Urinary bladder (tissue), 4 donors: ENCODE data around the gene APOOL. TPM values are rescaled to one million over a fixed set of nuclear protein-coding genes. Genes with fewer than 3 reads are reported as not detected.

ENCODE experiments used
- DNase-seq: peaks from one replicate; pipeline ENCODE4 v3.0.0-alpha.2; 2015; ENCODE audit errors: extremely low spot score
- H3K27ac ChIP-seq: one replicate; pipeline ENCODE4 v1.5.1; 2013; ENCODE audit warnings: low read depth, mild to moderate bottlenecking, moderate library complexity
- H3K36me3 ChIP-seq: one replicate; pipeline ENCODE4 v1.6.1; 2013; ENCODE audit warnings: mild to moderate bottlenecking, moderate library complexity; ENCODE audit not compliant: insufficient read depth
- H3K4me1 ChIP-seq: one replicate; pipeline ENCODE4 v1.6.1; 2013; ENCODE audit warnings: mild to moderate bottlenecking, moderate library complexity; ENCODE audit not compliant: insufficient read depth
- H3K4me3 ChIP-seq: one replicate; pipeline ENCODE4 v1.5.1; 2013; ENCODE audit warnings: low read depth, low read length
- WGBS: extraction: QIAGEN DNeasy Blood & Tissue Kit; methylation state at CpG from one replicate; pipeline ENCODE4 v1.1.7; 2013; 5-methylcytosine and 5-hydroxymethylcytosine counted together
- polyA plus RNA-seq: library from polyadenylated mRNA; stranded (reverse); fragments of 200-250 nt; gene quantifications from one replicate; pipeline ENCODE4 v1.2.3, GENCODE V29; 2013
- total RNA-seq: library from RNA; depleted of rRNA; stranded (reverse); fragments of >200 nt; gene quantifications from one replicate; pipeline ENCODE4 v1.2.3, GENCODE V29; 2014
- donor health status: healthy with polysubstance abuse.
- donor health status: healthy.

The APOOL gene
- total and polyA plus RNA-seq, 2 donors, result 9.9 to 19.1 TPM

DNA sequence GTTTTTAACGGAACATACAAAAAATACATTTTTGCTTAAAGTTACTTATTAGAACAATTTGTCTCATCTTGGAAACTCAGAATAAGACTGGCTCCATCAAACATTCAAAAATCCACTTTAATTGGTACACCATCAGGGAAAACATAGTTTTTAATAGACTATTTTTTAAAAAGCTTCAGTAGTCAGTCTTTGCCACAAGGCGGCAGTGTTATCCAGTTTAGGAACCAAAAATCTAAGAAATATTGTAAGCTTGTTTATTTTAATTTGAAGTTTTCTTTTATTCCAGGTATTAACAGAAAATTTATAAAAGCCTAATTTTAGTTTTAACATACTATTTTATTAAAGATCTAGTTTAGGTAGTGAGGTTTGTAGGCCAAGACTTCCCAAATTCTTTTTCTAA lies 107.7 kb downstream of the APOOL start:
- WGBS, result 45% methylated on average over 2 of the region's 2 CpGs
- no peaks in the 10 kb centered on the region for H3K4me1 ChIP-seq
- H3K27ac ChIP-seq, result no peak overlapping the region
- DNase-seq, result no peak
- H3K4me3 ChIP-seq, result no peak overlapping the region
- H3K36me3 ChIP-seq, result no peaks in the 10 kb centered on the region

DNA sequence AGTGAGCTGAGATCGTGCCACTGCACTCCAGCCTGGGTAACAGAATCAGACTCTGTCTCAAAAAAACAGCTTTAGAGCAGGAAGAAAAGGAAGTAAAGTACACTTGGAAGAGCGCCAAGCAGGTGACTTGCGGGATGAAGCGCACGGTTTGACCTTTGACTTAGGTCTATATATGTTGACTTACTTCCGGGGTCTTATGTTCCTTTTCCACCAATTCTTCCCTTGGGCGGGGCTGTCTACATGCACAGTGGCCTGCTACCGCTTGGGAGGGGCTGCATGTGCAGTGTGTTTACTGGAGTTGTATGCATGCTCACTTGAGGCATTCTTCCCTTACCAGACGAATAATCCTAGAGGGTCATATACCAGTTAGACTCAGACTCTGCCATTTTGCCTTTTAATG lies 108.6 kb downstream of the APOOL start:
- WGBS, result 78% methylated on average over 9 of the region's 9 CpGs
- no peak for DNase-seq
- Histone ChIP-seq H3K4me3 (no peak overlapping the region), H3K36me3 (no peaks in the 10 kb centered on the region), H3K4me1 (no peaks in the 10 kb centered on the region), H3K27ac (no peak overlapping the region)

DNA sequence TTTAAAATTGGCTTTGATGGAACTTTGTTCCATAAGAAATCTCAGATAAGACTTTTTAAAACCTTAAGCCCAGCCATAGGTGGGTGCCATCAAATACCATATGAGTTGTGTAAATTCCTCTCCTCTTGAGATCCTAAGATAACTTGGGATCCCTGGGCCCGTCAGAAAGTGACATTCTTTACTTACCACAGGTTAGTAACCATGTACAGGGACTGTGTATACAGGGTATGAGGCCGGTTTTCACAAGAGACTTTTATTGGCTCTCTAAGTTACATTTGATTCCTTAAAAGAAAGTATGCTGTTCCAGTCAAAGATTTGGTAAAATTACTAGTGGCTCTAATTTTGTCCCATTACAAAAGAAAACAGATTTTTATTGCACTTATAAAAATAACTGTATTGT lies 110.1 kb downstream of the APOOL start:
- 45% methylated on average over 2 of the region's 2 CpGs for WGBS
- DNase-seq, result no peak
- H3K27ac ChIP-seq, result no peak overlapping the region

DNA sequence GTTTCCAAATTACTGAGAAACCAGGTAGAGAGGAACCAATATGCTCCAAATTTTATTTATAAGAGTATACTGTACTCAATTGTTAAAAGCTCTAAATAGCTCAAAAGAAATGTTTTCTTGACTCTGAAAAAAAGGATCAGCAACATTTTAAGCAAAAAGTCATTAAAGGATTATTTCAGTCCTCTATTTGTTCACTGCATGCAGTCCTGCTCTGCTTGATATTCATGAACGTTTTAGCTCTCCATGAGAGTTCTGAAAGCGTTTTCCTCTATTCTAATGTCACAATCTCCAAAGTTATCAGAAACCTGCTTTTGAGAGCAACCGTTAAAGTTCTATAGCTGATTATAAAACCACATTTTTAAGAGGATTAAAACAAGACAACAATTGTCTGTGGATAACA lies 110.5 kb downstream of the APOOL start:
- no peak for DNase-seq
- Histone ChIP-seq H3K4me3 (no peak overlapping the region), H3K4me1 (no peaks in the 10 kb centered on the region), H3K27ac (no peak overlapping the region), H3K36me3 (no peaks in the 10 kb centered on the region)
- 83% methylated on average over 3 of the region's 3 CpGs for WGBS

More for the DNA sequence above, 110.1 kb downstream of the APOOL start:
- Histone ChIP-seq H3K4me1 (no peaks in the 10 kb centered on the region), H3K36me3 (no peaks in the 10 kb centered on the region), H3K4me3 (no peak overlapping the region)

- H3K36me3 ChIP-seq, result no peaks in the 10 kb centered on the region
- no peaks in the 10 kb centered on the region for H3K4me1 ChIP-seq
- DNase-seq, result no peak
- H3K4me3 ChIP-seq, result no peak overlapping the region
- no peak overlapping the region for H3K27ac ChIP-seq
Measured at GRCh38 chrX:85114776-85115175, 111.1 kb downstream of the APOOL start.

GRCh38 chrX:85115252-85115651 lies 111.6 kb downstream of the APOOL start:
- no peak for DNase-seq
- Histone ChIP-seq H3K4me3 (no peak overlapping the region), H3K36me3 (no peaks in the 10 kb centered on the region), H3K4me1 (no peaks in the 10 kb centered on the region), H3K27ac (no peak overlapping the region)
- WGBS, result 40% methylated on average over 1 of the region's 1 CpG

DNA sequence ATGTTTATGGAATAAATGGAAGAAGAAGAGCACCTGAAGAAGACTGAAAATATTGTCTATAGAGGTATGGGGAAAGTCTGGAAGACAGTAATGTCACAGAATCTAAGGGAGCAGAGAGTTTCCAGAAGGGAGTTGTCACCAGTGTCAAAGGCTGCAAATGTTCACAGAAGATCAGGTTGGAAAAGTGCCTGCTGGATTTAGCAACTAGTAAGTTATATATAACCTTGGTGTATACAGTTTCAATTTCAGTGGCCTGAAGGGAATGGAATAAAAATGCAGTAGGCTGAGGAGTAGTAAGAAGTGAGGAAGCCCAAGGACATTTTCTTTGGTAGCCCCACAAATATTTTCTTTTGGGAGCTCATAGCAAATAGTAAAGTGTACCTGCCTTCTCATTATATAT lies 132.7 kb downstream of the APOOL start:
- no peak for DNase-seq

DNA sequence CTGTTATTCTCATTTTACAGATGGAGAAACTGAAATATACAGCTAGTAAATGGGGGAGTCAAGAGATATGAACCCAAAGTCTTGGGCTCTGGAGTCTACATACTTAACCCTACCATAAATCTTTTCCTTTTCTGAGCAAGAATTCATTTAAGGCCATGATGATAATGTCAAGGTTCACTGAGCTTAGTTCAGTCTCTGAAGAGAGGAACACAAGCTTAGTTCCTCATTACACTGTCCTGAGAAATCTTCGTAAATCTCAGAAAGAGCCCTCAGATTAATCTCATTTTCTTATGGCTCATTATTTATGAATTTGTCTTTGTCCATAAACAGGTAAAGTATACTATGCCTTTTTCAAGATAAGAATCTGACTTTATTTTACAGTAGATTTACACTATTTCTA lies 135.7 kb downstream of the APOOL start:
- Histone ChIP-seq H3K4me1 (no peaks in the 10 kb centered on the region), H3K27ac (no peak overlapping the region), H3K36me3 (no peaks in the 10 kb centered on the region), H3K4me3 (no peak overlapping the region)
- DNase-seq, result no peak
- 67% methylated on average over 1 of the region's 1 CpG for WGBS

More for the DNA sequence above, 132.7 kb downstream of the APOOL start:
- no peak overlapping the region for H3K27ac ChIP-seq
- H3K36me3 ChIP-seq, result no peaks in the 10 kb centered on the region
- no peaks in the 10 kb centered on the region for H3K4me1 ChIP-seq
- no peak overlapping the region for H3K4me3 ChIP-seq

DNA sequence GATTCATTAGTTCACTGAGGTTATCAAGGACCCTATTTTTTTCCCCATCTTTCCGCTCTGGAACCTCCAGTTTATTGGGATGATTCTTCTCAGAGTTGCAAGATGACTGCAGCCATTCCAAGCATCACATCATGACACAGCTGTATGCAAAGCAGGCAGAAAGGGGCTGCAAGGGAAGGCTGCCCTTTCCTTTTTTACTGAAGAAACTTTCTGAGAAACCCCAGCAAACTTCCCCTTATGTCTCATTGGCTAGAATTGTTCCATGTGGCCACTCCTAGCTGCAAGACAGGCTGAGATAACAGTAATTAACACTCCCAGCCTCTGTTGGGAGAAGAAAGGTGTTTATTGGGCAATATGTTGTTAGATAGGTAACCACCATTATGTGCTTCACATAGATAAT lies 137.3 kb downstream of the APOOL start:
- Histone ChIP-seq H3K27ac (no peak overlapping the region), H3K36me3 (no peaks in the 10 kb centered on the region), H3K4me3 (no peak overlapping the region), H3K4me1 (no peaks in the 10 kb centered on the region)
- no peak for DNase-seq
- 70% methylated on average over 1 of the region's 1 CpG for WGBS

Other genes with a start within 250 kb of the APOOL start
- gene SATL1, start 239.9 kb downstream of the APOOL start, total RNA-seq, result 0.21 TPM
- gene SATL1, start 239.9 kb downstream of the APOOL start, polyA plus RNA-seq, result not detected
- gene ZNF711, start 240.1 kb downstream of the APOOL start, total RNA-seq, result 52.6 TPM
- 7.4 TPM for gene ZNF711, start 240.1 kb downstream of the APOOL start, polyA plus RNA-seq